ENCODE data around the gene TMEM253.

Gene TMEM253

GRCh38 chr14:21100931-21101330, at the start of gene TMEM253:
TMEM253 (plus strand) TSS chr14:21101066; CDS start chr14:21101344, 278 bp downstream.
- H3K36me3 ChIP-seq (ENCODE audit: control insufficient read depth, insufficient read depth, low read length): no peaks in the 10 kb centered on the region
- no peak within 1 kb of the TSS for H3K4me3 ChIP-seq (ENCODE audit: low read length)
- peaks cover 11% of the 10 kb centered on the region for H3K4me1 ChIP-seq (ENCODE audit: control insufficient read depth, insufficient read depth, low read length)
- H3K27ac ChIP-seq (ENCODE audit: low read length): no peak within 1 kb of the TSS
- H3K27me3 ChIP-seq (ENCODE audit: control insufficient read depth, insufficient read depth, low read length): no peaks in the 10 kb centered on the region
- DNase-seq (ENCODE audit: low read depth, low spot score): no peak
- no peaks in the 10 kb centered on the region for H3K9me3 ChIP-seq (ENCODE audit: control insufficient read depth, insufficient read depth, low read length)
- no CpG with 5 or more reads among the region's 5 CpGs for WGBS (ENCODE audit: insufficient coverage, insufficient read length)

DNA sequence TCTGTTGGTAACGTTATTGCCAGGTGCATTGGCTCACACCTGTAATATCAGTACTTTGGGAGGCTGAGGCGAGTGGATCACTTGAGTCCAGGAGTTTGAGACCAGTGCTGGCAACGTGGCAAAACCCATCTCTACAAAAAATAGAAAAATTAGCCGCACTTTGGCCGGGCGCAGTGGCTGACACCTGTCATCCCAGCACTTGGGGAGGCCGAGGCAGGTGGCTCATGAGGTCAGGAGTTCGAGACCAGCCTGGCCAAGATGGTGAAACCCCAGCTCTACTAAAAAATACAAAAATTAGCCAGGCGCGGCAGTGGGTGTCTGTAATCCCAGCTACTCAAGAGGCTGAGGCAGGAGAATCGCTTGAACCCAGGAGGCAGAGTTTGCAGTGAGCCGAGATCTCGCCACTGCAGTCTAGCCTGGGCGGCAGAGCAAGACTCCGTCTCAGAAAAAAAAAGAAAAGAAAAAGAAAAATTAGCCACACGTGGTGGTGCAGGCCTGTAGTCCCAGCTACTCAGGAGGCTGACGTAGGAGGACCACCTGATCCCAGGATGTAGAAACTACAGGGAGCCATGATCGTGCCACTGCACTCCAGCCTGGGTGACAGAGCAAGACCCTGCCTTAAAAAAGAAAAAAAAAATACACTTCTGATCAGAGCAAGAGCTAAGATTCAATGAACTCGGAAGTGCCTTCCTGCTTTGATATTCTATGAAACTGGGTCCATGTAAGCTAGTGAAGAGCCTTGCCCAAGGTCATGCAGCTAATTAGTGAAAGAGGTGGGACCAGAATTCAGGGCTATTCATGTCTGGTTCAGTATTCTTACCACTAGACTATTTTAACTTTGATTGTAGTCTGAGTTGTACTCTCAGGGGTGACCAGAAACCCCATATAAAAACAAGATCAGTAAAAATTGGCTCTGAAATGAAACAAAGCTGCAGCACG, 47.4 kb upstream of the TMEM253 start:
- DNase-seq (ENCODE audit: low read depth, low spot score): no peak
- Histone ChIP-seq H3K36me3 (ENCODE audit: control insufficient read depth, insufficient read depth, low read length) (no peaks in the 10 kb centered on the region), H3K4me1 (ENCODE audit: control insufficient read depth, insufficient read depth, low read length) (0 out of 2 replicates have a peak, but pooled peaks cover 1% of the 10 kb centered on the region), H3K9me3 (ENCODE audit: control insufficient read depth, insufficient read depth, low read length) (no peaks in the 10 kb centered on the region), H3K27me3 (ENCODE audit: control insufficient read depth, insufficient read depth, low read length) (no peaks in the 10 kb centered on the region), H3K27ac (ENCODE audit: low read length) (no peak overlapping the region), H3K4me3 (ENCODE audit: low read length) (no peak overlapping the region)
- no CpG with 5 or more reads among the region's 20 CpGs for WGBS (ENCODE audit: insufficient coverage, insufficient read length)

DNA sequence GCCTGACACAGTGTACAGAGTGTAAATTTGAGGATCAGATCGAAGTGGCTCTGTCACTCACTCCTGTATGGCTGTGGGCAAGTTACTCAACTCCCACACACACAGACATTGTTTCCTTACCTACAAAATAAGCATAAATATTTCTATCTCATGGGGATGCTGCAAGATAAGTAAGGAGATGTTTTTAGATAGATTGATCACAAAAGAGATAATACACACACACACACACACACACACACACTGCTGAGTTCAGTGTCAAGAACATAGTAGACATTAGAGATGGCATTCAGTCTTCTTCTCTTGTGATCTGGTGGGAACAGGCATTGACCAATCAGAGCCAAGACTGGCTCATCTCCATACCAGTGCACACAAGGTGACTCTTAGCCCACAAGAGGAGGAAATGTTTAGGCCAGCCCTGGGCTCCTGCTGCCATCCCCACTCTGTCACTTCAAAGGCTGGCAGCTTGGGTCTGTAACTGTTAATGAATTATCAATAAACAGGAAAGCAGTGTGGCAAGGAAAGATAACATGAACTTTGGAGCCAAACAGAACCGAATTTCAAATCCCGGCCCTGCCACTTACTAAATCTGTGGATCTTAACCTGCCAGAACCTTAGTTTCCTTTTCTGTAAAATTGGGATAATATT, 46.6 kb upstream of the TMEM253 start:
- WGBS (ENCODE audit: insufficient coverage, insufficient read length): no CpG with 5 or more reads among the region's 3 CpGs
- Histone ChIP-seq H3K4me1 (ENCODE audit: control insufficient read depth, insufficient read depth, low read length) (0 out of 2 replicates have a peak, but pooled peaks cover 1% of the 10 kb centered on the region), H3K27me3 (ENCODE audit: control insufficient read depth, insufficient read depth, low read length) (no peaks in the 10 kb centered on the region), H3K4me3 (ENCODE audit: low read length) (no peak overlapping the region), H3K27ac (ENCODE audit: low read length) (no peak overlapping the region), H3K9me3 (ENCODE audit: control insufficient read depth, insufficient read depth, low read length) (no peaks in the 10 kb centered on the region), H3K36me3 (ENCODE audit: control insufficient read depth, insufficient read depth, low read length) (no peaks in the 10 kb centered on the region)
- no peak for DNase-seq (ENCODE audit: low read depth, low spot score)

DNA sequence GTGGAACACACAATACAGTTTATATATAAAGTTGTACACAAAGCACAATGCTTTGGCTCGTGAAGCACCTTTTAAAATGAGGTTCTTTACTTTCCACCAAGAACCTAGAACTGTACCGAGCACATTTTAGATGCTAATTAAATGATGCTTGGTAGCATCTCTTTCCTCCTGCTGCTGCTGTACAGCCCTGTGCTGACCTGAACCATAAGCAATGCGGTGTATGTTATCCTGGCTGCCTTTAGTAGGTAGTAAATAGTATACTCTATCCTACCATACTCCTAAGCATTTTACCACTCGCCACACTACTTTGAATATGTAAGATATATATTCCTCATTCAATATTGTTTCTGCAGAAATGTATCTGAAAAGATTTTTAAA, 46.1 kb upstream of the TMEM253 start:
- Histone ChIP-seq H3K9me3 (ENCODE audit: control insufficient read depth, insufficient read depth, low read length) (no peaks in the 10 kb centered on the region), H3K27ac (ENCODE audit: low read length) (no peak overlapping the region), H3K4me1 (ENCODE audit: control insufficient read depth, insufficient read depth, low read length) (0 out of 2 replicates have a peak, but pooled peaks cover 1% of the 10 kb centered on the region), H3K27me3 (ENCODE audit: control insufficient read depth, insufficient read depth, low read length) (no peaks in the 10 kb centered on the region), H3K4me3 (ENCODE audit: low read length) (no peak overlapping the region), H3K36me3 (ENCODE audit: control insufficient read depth, insufficient read depth, low read length) (no peaks in the 10 kb centered on the region)
- WGBS (ENCODE audit: insufficient coverage, insufficient read length): no CpG with 5 or more reads among the region's 4 CpGs
- DNase-seq (ENCODE audit: low read depth, low spot score): no peak

GRCh38 chr14:21055432-21056117, 45.3 kb upstream of the TMEM253 start:
- no peak overlapping the region for H3K4me3 ChIP-seq (ENCODE audit: low read length)
- H3K9me3 ChIP-seq (ENCODE audit: control insufficient read depth, insufficient read depth, low read length): no peaks in the 10 kb centered on the region
- no peak for DNase-seq (ENCODE audit: low read depth, low spot score)
- no peaks in the 10 kb centered on the region for H3K36me3 ChIP-seq (ENCODE audit: control insufficient read depth, insufficient read depth, low read length)
- no peak overlapping the region for H3K27ac ChIP-seq (ENCODE audit: low read length)
- H3K4me1 ChIP-seq (ENCODE audit: control insufficient read depth, insufficient read depth, low read length): 0 out of 2 replicates have a peak, but pooled peaks cover 1% of the 10 kb centered on the region
- H3K27me3 ChIP-seq (ENCODE audit: control insufficient read depth, insufficient read depth, low read length): no peaks in the 10 kb centered on the region
- WGBS (ENCODE audit: insufficient coverage, insufficient read length): no CpG with 5 or more reads among the region's 5 CpGs

DNA sequence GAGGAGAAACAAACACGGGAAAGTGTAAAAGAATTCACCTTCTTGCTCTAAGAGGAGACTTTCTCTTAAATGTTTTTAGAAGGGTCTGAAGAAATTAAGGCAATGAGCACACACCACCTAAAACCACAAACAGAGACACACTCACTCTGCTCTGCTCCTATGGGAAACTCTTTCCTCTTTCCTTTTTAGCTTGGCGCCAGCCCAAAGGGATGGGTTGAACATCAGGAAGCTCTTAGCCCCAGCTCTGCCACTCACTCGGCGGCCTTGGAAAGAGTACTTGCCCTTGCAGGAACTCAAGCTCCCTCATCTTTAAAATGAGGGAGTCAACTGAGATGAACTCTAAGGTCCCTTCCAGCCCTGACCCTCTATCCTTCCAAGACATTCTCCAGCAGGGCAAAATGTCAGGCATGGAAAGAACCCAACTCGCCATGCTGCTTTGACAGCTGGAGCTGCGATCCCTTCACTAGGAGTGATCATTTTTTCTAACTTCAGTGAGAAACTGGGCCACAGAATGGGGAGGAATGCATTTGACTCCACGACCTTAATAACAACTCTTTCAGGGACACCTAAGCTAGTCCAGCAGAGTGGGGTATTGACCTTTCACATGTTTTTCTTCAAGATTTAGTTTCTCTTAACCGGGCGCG, 44.2 kb upstream of the TMEM253 start:
- DNase-seq (ENCODE audit: low read depth, low spot score): no peak
- Histone ChIP-seq H3K9me3 (ENCODE audit: control insufficient read depth, insufficient read depth, low read length) (no peaks in the 10 kb centered on the region), H3K27me3 (ENCODE audit: control insufficient read depth, insufficient read depth, low read length) (no peaks in the 10 kb centered on the region), H3K27ac (ENCODE audit: low read length) (no peak overlapping the region), H3K4me1 (ENCODE audit: control insufficient read depth, insufficient read depth, low read length) (0 out of 2 replicates have a peak, but pooled peaks cover 1% of the 10 kb centered on the region), H3K4me3 (ENCODE audit: low read length) (no peak overlapping the region), H3K36me3 (ENCODE audit: control insufficient read depth, insufficient read depth, low read length) (no peaks in the 10 kb centered on the region)
- no CpG with 5 or more reads among the region's 10 CpGs for WGBS (ENCODE audit: insufficient coverage, insufficient read length)

DNA sequence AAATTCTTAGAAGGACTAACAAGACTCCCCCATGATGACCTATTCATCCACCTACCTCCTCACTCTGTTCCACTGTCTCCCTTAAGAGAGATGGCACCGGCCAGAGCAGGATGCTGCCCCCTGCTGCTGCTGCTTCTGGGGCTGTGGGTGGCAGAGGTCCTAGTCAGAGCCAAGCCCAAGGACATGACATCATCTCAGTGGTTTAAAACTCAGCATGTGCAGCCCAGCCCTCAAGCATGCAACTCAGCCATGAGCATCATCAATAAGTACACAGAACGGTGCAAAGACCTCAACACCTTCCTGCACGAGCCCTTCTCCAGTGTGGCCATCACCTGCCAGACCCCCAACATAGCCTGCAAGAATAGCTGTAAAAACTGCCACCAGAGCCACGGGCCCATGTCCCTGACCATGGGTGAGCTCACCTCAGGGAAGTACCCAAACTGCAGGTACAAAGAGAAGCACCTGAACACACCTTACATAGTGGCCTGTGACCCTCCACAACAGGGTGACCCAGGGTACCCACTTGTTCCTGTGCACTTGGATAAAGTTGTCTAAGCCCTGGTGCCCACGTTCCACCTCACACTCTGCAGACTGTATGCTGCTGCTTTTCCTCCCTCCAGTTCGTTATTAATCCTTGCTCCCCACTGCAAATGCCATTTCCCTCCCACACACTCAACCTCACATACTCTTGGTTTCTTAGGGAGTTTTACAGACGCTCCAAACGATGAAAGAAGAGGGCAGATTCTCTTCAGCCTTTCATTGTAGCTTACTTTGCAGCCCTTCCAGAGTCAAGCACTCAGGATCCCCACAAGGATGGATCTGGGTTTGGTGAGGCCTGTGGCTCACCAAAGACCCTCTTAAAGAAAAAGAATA, 42.8 kb upstream of the TMEM253 start, which contains the start of gene RNASE8:
TSS of gene RNASE8 (plus strand) at position 20 of the 873 bp plus-strand sequence. CDS start at position 91, 71 bp downstream.
- Histone ChIP-seq H3K27ac (ENCODE audit: low read length) (no peak within 1 kb of the TSS), H3K27me3 (ENCODE audit: control insufficient read depth, insufficient read depth, low read length) (no peaks in the 10 kb centered on the region), H3K4me3 (ENCODE audit: low read length) (no peak within 1 kb of the TSS), H3K4me1 (ENCODE audit: control insufficient read depth, insufficient read depth, low read length) (0 out of 2 replicates have a peak, but pooled peaks cover 1% of the 10 kb centered on the region), H3K9me3 (ENCODE audit: control insufficient read depth, insufficient read depth, low read length) (no peaks in the 10 kb centered on the region), H3K36me3 (ENCODE audit: control insufficient read depth, insufficient read depth, low read length) (no peaks in the 10 kb centered on the region)
- DNase-seq (ENCODE audit: low read depth, low spot score): no peak
- no CpG with 5 or more reads among the region's 8 CpGs for WGBS (ENCODE audit: insufficient coverage, insufficient read length)

GRCh38 chr14:21058903-21059302, 42.0 kb upstream of the TMEM253 start:
- Histone ChIP-seq H3K27ac (ENCODE audit: low read length) (no peak overlapping the region), H3K9me3 (ENCODE audit: control insufficient read depth, insufficient read depth, low read length) (no peaks in the 10 kb centered on the region), H3K36me3 (ENCODE audit: control insufficient read depth, insufficient read depth, low read length) (no peaks in the 10 kb centered on the region), H3K4me3 (ENCODE audit: low read length) (no peak overlapping the region), H3K27me3 (ENCODE audit: control insufficient read depth, insufficient read depth, low read length) (no peaks in the 10 kb centered on the region), H3K4me1 (ENCODE audit: control insufficient read depth, insufficient read depth, low read length) (0 out of 2 replicates have a peak, but pooled peaks cover 1% of the 10 kb centered on the region)
- DNase-seq (ENCODE audit: low read depth, low spot score): no peak
- WGBS (ENCODE audit: insufficient coverage, insufficient read length): no CpG with 5 or more reads among the region's 5 CpGs

GRCh38 chr14:21059842-21060613, 40.8 kb upstream of the TMEM253 start:
- no peak for DNase-seq (ENCODE audit: low read depth, low spot score)
- no peak overlapping the region for H3K27ac ChIP-seq (ENCODE audit: low read length)
- no peaks in the 10 kb centered on the region for H3K27me3 ChIP-seq (ENCODE audit: control insufficient read depth, insufficient read depth, low read length)
- no peak overlapping the region for H3K4me3 ChIP-seq (ENCODE audit: low read length)
- WGBS (ENCODE audit: insufficient coverage, insufficient read length): no CpG with 5 or more reads among the region's 8 CpGs
- H3K9me3 ChIP-seq (ENCODE audit: control insufficient read depth, insufficient read depth, low read length): no peaks in the 10 kb centered on the region
- H3K4me1 ChIP-seq (ENCODE audit: control insufficient read depth, insufficient read depth, low read length): 0 out of 2 replicates have a peak, but pooled peaks cover 1% of the 10 kb centered on the region
- no peaks in the 10 kb centered on the region for H3K36me3 ChIP-seq (ENCODE audit: control insufficient read depth, insufficient read depth, low read length)

Data from iPS DF 6.9 (cell line).